RPMI7951 (cell line): ENCODE results near the gene HSD17B13. TPM values are rescaled to one million over a fixed set of nuclear protein-coding genes. Genes with fewer than 3 reads are reported as not detected.

Source experiments
- DNase-seq: peaks from one replicate; pipeline ENCODE4 v3.0.0-alpha.2; 2012; ENCODE audit warnings: low read depth
- total RNA-seq: library from RNA; depleted of rRNA; stranded (reverse); fragments of >200 nt; shearing (Covaris generic); gene quantifications from 2 replicates; pipeline ENCODE4 v1.2.3, GENCODE V29; 2014; rRNA removed

The HSD17B13 gene, protein sequence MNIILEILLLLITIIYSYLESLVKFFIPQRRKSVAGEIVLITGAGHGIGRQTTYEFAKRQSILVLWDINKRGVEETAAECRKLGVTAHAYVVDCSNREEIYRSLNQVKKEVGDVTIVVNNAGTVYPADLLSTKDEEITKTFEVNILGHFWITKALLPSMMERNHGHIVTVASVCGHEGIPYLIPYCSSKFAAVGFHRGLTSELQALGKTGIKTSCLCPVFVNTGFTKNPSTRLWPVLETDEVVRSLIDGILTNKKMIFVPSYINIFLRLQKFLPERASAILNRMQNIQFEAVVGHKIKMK
- 0.49 TPM in 1 of 2 replicates, not detected in the other for total RNA-seq

DNA sequence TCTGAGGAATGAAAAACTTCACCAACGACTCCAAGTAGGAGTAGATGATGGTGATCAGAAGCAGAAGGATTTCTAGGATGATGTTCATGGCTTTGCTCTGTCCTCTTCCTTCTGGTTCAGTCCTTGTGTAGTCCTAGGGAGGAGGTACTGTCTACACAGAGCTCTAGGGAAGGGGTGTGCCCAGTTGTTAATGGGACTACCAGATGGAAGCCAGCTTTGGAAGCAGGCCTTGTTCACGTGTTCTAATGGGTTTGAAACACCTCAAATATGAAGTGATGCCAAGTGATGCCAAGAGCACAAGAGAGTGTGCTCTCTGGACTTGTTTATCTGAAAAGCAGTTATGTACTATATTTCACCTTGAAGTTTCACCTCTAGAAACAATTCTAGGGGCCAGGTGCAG, at the start of gene HSD17B13:
Gene HSD17B13, minus strand, starts transcription at position 129 of the 400 bp plus-strand sequence. Its CDS starts 41 bp downstream, at position 88.
- DNase-seq, result no peak

DNA sequence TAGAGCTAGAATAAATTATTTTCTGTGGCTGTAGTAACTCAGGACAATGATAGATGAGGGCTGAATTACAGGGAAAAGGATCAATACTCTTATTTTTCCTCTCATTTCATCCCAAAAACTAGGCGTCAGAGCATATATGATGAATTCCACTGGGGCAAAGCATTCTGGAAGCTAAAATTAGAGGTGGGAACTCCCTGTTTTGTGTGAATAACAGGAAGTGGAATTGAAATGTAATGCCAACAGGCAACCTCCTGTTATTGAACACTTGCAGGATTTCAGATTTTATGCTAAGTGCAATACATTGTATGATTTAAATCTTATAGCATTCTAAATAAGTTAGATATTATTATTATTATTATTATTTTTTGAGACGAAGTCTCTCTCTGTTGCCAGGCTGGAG, 47.4 kb upstream of the HSD17B13 start:
- no peak for DNase-seq

DNA sequence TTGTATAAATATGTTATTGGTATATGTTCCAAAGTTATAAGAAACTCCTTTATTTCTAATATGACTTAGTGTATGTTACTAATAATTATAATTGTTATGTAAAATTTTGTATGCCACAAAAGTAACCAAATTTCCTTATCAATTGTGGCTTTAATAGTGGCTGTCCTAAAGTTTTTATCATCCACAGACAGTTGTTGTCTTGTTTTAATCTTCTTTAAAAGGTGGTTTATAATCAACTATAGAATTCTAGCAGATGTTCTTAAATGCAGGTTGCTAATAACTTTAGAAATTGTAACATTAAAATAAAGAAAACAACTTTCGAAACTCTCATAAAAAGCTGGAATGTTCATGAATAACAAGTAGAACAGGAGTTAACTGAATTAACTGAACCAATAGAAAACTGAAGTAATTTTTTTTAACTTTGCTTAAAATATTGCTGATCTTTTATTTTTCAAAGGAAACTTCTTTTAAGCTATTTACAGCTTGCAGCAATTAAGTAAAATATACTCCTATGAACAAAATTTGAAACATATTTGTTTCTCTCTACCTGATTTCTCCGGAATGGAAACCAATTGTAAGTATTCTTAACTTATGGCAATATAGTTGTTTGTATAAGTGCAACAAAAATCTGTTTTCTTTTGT, 44.0 kb upstream of the HSD17B13 start:
- no peak for DNase-seq

DNA sequence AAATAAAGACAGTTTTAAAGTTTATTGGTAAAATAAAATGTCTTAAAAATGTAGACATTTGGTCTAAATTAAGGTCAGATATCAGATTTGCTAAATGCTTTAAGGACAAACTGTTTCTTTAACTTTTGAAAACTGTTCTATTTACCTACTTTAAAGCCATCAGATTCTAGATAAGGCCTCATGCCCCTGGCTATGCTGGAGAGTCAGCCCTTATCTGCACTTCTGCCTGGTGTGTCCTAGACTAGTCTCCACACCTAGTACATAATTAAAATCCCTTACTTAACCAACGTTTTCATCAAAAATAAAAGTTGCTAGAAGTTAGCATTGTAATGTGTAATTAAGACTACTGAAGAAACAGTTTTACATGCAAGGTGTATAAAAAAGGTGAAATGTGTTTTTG, 42.7 kb upstream of the HSD17B13 start:
- no peak for DNase-seq

DNA sequence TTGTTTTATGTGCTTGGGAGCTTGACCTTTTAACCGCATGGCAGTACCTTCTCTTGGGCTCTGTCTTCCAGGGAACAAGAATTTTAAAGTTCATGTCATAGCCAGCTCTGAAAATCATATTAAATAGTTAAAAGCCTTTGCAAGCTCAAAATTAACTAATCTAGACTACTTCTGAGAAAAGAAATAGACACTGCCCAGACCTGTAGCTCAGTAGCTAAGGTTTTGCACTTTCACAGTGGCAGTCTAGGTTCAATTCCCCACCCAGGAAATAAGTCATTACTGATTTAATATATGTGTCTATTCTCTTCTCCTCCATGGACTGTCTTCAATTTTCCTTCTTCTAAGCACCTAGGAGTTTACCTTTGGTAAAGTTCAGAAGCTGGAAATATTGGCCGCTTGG, 40.9 kb upstream of the HSD17B13 start:
- no peak for DNase-seq

DNA sequence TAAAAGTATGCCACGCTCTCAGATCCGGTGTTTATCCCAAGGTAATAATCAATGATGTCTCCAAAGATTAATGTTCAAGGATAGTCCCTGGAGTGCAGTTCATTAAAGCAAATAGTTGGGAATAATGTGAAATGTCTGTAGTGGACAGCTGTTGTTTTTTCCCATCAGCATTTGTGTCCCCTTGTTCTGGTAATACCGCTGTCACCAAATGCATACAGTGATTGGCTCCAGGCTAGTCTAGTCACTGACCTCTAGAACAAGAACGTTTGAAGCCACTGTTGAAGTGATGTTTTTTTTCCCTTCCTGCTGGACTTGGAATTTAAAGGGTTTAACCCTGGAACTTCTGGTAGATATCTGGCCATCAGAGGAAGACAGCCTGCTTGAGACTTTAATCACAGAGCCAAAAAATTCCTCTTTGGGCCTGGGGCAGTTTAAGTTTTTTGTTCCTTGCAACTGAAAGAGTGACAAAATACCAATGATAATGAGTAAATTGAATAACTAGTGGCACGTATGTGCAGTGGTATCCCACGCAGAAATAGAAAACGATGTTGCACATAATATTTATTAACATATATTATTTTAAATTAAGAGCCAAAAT, 37.8 kb upstream of the HSD17B13 start:
- no peak for DNase-seq

DNA sequence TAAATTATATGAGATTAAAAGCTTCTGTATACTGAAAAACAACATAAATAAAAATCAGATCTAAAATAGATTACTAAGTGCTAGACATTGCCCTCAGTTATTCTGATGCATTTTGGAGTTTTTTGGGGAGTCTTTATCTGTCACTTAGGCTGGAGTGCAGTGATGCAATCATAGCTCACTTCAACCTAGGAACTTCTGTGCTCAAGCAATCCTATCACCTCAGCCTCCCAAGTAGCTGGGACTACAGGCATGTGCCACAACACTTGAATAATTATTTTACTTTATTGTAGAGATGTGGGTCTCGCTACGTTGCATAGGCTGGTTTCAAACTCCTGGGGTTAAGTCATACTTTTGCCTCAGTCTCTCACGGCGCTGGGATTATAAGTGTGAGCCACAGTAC, 36.6 kb upstream of the HSD17B13 start:
- DNase-seq, result no peak

DNA sequence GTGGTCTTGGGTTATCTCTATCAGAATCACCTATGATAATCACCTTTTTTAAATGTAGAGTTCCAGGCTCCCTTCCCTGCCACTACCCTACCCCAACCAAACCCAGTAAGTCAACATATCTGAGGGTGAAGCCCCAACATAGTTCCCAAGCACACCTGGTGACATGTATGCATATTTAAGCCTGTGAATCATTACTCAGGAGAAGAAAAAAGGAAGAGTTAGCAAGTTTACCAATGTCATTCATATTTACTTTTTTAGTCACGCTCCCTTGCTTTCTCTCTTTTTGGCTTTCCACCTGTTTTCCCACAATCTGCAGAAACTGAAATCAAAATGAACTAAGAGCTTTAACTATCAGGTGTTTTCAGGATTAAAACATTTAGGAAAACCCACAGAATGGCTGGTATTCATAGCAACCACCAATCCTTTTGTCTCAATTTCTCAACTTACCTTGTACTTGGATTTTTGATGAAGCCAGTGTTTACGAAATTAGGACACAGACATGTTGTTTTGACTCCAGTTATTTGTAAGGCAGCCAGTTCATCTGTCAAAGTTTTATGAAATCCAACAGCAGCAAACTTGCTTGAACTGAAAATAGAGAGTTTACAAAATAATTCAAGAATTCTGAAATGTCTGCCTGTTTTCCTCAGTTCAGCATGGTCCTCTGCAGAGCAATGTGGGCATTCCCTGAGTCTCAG, 34.3 kb upstream of the HSD17B13 start:
- no peak for DNase-seq

DNA sequence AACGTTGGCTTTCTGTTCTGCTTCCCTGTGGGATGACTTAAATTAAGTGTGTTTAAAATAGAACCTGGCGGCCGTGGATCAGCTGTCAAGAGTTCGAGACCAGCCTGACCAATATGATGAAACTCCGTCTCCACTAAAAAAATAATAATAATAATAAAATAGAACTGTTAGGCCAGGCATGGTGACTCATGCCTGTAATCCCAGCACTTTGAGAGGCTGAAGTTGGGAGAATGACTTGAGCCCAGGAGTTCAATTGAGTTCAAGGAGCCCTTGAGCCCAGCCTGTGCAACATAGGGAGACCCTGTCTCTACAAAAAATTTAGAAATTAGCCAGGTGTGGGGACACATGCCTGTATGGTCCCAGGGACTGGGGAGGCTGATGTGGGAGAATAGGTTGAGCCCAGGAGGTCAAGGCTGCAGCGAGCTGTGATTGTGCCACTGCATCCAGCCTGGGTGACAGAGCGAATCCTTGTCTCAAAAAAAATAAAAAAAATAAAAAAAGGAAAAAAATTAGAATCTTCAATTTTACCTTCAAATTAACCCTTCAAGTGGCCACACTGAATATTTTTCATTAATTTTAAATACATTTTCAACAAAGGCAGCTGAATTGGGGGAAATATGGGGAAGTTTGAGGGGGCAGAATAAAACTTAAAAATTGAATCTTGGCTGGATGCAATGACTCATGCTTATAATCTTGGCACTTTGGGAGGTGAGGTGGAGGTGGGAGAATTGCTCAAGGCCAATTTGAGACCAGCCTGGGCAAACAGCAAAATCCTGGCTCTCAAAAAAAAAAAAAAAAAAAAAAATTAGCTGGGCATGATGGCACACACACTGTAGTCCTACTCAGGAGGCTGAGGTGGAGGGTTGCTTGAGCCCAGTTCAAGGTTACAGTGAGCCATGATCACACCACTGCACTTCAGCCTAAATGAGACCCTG, 31.8 kb upstream of the HSD17B13 start:
- no peak for DNase-seq

DNA sequence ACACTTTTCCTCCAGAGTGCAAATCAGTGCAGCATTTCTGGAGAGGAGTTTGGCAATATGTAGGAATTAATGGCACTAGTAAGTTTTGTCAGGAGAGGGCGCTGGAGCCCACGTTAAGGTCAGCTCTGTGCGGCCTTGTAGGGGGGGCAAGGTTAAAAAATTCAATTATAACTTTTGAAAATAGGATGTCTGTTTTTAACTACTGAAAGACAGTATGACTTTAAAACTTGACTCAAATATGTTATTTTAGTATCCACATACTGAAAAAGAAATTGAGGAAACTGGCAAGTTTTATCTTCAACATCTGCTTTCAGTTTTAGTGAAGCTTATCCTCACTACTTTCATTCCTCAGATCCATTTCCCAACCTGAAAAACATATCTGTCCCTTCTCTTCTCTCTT, 30.9 kb upstream of the HSD17B13 start:
- DNase-seq, result no peak

DNA sequence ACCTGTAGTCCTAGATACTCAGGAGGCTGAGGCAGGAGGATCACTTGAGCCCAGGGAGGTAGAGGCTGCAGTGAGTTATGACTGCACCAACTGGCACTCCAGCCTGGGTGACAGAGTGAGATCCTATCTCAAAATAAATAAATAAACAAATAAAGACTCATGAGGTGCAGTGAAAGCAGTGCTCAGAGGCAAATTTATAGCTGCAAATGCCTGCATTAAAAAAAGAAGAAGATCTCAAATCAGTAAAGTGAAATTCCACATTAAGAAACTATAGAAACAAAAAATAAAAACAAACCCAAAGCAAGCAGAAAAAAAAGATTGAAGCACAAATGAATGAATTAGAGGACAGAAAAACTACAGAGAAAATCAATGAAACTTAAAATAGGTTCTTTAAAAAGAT, 22.5 kb upstream of the HSD17B13 start:
- DNase-seq, result no peak

DNA sequence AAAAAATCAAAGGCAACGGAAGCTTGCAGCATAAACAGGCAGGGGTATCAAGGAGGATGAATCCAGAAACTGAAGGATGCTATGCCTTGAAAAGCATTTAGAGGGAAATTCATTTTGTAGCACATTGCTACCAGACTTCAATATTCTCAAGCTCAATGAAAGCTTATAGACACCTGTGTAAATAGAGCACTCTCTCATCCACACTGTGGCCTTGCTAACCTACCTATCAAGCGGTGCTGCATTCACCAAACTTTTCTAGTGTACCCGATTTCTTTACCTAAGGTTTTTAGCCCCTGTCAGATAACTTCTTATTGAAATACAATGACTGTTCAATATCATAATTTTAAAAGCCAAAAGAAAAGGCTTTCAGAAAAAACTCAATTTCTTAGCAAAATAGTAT, 20.2 kb upstream of the HSD17B13 start:
- no peak for DNase-seq

DNA sequence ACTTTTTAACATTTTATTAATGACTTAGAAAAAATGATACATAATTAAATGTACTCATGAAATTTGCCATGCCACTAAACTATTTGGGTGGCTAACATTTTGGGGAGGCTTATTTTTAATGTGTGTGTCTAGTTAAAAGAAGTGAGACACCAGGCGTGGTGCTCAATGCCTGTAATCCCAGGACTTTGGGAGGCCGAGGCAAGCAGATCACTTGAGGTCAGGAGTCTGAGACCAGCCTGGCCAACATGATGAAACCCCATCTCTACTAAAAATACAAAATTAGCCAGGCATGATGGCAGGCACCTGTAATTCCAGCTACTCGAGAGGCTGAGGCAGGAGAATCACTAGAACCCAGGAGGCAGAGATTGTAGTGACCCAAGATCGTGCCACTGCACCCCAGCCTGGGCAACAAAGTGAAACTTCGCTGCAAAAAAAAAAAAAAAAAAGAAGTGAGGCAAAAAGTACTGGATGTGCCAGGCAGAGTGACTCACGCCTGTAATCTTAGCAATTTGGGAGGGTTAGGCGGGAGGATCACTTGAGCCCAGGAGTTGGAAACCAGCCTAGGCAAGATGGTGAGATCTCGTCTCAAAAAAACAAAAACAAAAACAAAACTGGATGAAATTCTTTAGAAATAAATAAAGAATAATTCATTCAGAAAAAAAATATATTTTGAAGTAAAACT, 19.4 kb upstream of the HSD17B13 start:
- DNase-seq, result peak; percentile 71

DNA sequence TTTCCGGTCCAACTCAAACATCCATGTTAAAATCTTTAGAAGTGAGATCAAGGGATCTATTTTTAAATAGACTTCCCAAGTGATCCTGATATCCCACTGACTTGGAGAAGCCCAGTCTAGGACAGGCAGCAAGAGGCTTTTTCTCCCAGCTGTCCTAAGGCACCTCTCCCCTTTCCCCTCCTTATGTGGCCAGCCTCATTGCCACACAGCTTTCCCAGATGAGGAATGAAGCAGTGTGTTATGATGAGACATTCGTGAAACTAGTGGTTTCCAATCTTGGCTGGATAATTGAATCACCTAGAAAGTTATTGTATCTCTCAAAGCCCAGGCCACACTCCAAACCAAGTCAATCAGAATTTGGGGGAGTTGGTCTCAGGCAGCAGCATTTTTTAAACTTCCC, 16.8 kb upstream of the HSD17B13 start:
- DNase-seq, result no peak

DNA sequence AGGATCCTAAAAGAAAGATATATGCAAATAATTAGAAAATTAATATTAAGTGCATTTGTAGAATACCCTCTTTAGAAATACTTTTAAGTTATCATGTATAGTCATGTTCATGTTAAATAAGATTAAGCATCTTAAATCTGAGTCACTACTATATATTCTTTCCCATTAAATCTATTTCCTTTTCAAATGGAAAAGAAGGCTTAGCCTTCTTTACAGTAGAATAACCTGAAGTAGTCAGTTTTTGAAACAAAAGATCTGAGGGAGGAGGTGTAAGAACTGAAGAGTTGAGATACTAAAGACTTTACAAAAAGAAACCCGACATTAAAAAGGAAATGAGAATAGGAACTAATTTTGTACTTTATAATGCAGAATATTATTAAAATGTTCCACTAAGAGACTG, 14.7 kb upstream of the HSD17B13 start:
- DNase-seq, result no peak

DNA sequence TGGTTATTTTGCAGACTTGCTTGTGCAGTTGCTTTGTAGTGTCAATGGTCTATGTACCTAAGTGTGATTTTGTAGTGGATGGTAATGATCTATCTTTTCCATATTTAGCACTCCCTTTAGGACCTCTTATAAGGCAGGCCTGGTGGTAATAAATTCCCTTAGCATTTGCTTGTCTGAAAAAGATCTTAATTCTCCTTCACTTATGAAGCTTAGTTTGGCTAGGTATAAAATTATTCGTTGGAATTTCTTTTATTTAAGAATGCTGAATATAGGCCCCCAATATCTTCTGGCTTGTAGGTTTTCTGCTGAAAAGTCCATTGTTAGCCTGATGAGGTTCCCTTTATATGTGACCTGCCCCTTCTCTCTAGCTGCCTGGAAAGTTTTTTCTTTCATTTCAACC, 10.6 kb upstream of the HSD17B13 start:
- no peak for DNase-seq

DNA sequence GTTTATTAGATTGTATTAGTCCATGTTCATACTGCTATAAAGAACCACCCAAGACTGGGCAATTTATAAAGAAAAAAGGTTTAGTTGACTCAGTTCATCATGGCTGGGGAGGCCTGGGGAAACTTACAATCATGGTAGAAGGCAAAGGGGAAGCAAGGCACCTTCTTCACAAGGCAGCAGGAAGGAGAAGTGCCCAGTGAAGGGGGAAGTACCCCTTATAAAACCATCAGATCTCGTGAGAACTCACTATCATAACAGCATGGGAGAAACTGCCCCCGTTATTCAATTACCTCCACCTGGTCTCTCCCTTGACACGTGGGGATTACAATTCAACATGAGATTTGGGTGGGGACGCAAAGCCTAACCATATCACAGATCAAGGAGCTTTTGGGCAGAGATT, 8.1 kb upstream of the HSD17B13 start:
- DNase-seq, result no peak

DNA sequence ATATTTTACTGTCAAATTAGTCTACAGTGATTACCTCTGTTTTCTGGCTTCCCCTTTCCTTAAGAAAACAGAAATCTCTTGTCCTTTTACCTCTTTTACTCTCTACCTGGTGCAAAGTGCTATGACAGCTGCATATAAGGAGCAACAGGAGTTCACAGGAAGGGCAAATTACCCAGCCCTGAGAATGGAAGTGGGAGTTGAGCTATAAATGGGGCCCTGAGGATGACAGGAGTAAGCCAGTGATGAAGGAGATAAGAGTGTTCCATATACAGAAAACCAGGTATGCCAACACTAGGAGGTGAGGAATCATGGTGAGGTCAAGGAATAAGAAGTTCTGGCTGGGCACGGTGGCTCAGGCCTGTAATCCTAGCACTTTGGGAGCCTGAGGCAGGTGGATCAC, 4.5 kb upstream of the HSD17B13 start:
- DNase-seq, result no peak

DNA sequence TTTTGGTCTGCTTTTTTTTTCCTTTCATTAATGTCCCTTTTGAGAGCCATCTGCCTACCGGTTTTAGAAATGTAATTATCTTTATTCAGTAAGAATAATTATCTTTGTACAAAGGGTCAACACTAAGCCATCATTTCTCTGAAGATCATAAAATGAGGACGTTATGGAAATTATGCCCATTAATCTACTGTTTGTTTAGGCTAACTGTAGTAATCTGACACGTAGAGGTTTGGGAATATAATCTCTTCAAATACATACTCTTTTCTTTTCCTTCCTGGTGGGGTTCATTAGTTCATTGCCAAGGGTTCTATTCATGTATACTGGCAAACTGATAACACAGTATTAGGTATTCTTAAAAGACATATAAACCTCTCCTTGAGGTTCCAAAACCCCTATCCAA, 3.8 kb upstream of the HSD17B13 start:
- DNase-seq, result no peak

DNA sequence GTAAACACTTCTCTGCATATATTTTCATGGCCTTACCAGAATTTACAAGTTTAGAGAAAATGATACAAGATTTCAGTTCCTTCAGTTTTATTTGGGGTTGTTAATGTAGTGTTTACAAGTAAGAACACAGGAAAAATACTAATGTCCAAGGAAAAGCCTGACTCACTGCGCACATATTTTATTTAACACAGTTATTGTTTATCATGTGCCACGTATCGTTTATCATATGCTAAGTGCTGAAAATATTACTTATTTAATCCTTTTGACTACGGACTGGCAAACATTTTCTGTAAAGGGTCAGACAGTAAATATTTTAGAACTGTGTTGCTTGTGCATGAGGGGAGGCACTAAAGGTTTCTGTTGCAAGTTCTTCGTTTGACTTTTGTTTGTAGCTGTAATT, 794 bp downstream of the HSD17B13 start:
- no peak for DNase-seq

DNA sequence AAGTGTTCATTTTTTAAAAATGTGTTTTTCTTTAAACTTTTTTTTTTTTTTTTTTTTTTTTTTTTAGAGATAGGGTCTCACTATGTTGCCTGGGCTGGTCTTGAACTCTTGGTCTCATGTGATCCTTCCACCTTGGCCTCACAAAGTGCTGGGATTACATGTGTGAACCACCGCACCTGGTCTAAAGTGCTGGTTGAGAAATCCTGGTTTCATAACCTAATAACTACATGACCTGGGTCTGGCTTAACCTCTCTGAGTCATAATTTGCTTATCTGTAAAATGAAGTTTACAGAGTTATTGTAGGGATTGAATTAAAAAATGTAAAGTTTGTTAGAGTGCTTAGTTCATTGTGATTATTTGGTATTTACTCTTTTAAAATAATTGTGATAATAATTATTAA, 5.2 kb downstream of the HSD17B13 start:
- no peak for DNase-seq
